Panc1 (cell line): ENCODE measurements around the gene HNRNPA2B1. TPM values are rescaled to one million over a fixed set of nuclear protein-coding genes. Genes with fewer than 3 reads are reported as not detected.

Source experiments
- ATAC-seq: fragments of 200-7000 bp; cut with Tn5 transposase; 2 replicates; pipeline ENCODE4 v1.9.1; 2020; ENCODE audit warnings: mild to moderate bottlenecking, moderate library complexity
- BruUV-seq: library from RNA; stranded (reverse); fragments of 400-500 nt; replicated peaks from 2 replicates; lab custom pipeline; 2021; lab: Mats Ljungman, UMichigan
- CTCF ChIA-PET: fragments of 300-600 bp; sonication (Branson Sonifier 250); formaldehyde crosslinking; loops from one replicate; lab custom pipeline; 2022; ENCODE audit warnings: antibody characterized with exemption; lab: Charles Lee
- POLR2A ChIA-PET: fragments of 300-600 bp; sonication (Branson Sonifier 250); formaldehyde crosslinking; loops from one replicate; lab custom pipeline; 2022; ENCODE audit warnings: antibody characterized with exemption; lab: Charles Lee
- DNase-seq: peaks from one replicate; pipeline ENCODE4 v3.0.0-alpha.2; 2010; ENCODE audit warnings: low read depth, low spot score
- H3K27ac ChIP-seq: 2 replicates; pipeline ENCODE4 v1.5.1; 2011; ENCODE audit warnings: mild to moderate bottlenecking, low read length, inconsistent platforms
- H3K27me3 ChIP-seq: fragments of 200-500 bp; sonication (Bioruptor generic); 2 replicates; pipeline ENCODE4 v1.6.0; 2014; ENCODE audit warnings: low read length, inconsistent platforms; ENCODE audit not compliant: control insufficient read depth, insufficient read depth
- H3K36me3 ChIP-seq: fragments of 200-500 bp; sonication (Bioruptor generic); 2 replicates; pipeline ENCODE4 v1.5.1; 2014; ENCODE audit warnings: inconsistent platforms, mild to moderate bottlenecking, low read length, moderate library complexity; ENCODE audit not compliant: control insufficient read depth, insufficient read depth
- H3K4me1 ChIP-seq: 2 replicates; pipeline ENCODE4 v1.5.1; 2011; ENCODE audit warnings: inconsistent platforms, mild to moderate bottlenecking, low read length, moderate library complexity; ENCODE audit not compliant: control insufficient read depth, insufficient read depth
- H3K4me3 ChIP-seq, 2 experiments: 2 replicates each; pipeline ENCODE4 v1.5.1; 2011 to 2012; ENCODE audit warnings: low read depth in 2 of 2, low read length in 2 of 2, mild to moderate bottlenecking in 2 of 2, inconsistent platforms in 1 of 2, moderate library complexity in 1 of 2
- H3K9me3 ChIP-seq: fragments of 200-500 bp; sonication (Bioruptor generic); 2 replicates; pipeline ENCODE4 v1.5.1; 2014; ENCODE audit warnings: low read depth, mild to moderate bottlenecking, inconsistent platforms, low read length, moderate library complexity; ENCODE audit not compliant: control insufficient read depth, insufficient read depth
- POLR2AphosphoS5 ChIP-seq: IDR thresholded peaks from 2 replicates; pipeline ENCODE4 v1.6.1; 2012; ENCODE audit warnings: mild to moderate bottlenecking, low read depth, low read length, moderate library complexity
- SIN3A ChIP-seq: IDR thresholded peaks from 2 replicates; pipeline ENCODE4 v1.6.1; 2012; ENCODE audit warnings: low read depth, mild to moderate bottlenecking, low read length, moderate library complexity, borderline replicate concordance; ENCODE audit not compliant: insufficient read depth
- TCF7L2 ChIP-seq: IDR thresholded peaks from 2 replicates; pipeline ENCODE4 v1.6.1; 2011; ENCODE audit warnings: mild to moderate bottlenecking, low read depth, low read length, inconsistent platforms
- in situ Hi-C: cut with HindIII; loops from 2 replicates; pipeline ENCODE4 v1.10.0; 2016; ENCODE audit warnings: low sequenced_read_pairs, low pct_unique_long_range_greater_than_20kb
- intact Hi-C: fragments of 100-400 bp; cut with micrococcal nuclease; formaldehyde crosslinking; loops from one replicate; pipeline ENCODE4 v1.10.0; 2022; ENCODE audit not compliant: unreplicated experiment
- total RNA-seq: library from RNA; stranded (reverse); gene quantifications from one replicate; pipeline ENCODE4 v1.2.1, GENCODE V29; 2021; ENCODE audit not compliant: unreplicated experiment
- TF ChIP-seq, protein P1 (sequence below), 2 experiments: IDR thresholded peaks; 2 replicates each; pipeline ENCODE4 v1.6.1; 2011 to 2012; ENCODE audit warnings: low read depth in 2 of 2, control low read depth in 1 of 2, low read length in 1 of 2, mild to moderate bottlenecking in 1 of 2, moderate library complexity in 1 of 2; ENCODE audit not compliant: insufficient read depth in 1 of 2
- TF ChIP-seq, protein P2 (sequence below): fragments of 450-650 bp; IDR thresholded peaks from 2 replicates; pipeline ENCODE4 v1.5.1; 2017; ENCODE audit warnings: mild to moderate bottlenecking

HNRNPA2B1 gene
- total RNA-seq, 1 experiment from 2014 or later, result 819 TPM

DNA sequence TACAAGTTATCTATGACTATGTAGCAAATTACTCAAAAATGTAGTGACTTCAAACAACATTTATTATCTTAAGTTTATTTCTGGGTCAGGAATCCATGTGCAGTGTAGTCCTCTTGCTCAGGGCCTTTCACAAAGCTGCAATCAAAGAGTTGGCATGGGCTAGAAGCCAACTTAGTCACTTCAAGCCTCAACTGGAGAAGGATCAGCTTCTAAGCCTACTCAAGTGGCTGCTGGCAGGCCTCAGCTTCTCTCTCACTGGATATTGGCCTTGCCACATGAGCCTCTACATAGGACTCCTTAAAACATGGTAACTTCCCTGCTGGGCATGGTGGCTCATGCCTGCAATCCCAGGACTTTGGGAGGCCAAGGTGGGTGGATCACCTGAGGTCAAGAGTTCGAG lies 53.5 kb downstream of the HNRNPA2B1 start:
- Histone ChIP-seq H3K27me3 (no peaks in the 10 kb centered on the region), H3K27ac (no peak overlapping the region), H3K36me3 (no peaks in the 10 kb centered on the region), H3K9me3 (no peaks in the 10 kb centered on the region), H3K4me3 (no peak overlapping the region), H3K4me1 (peaks cover 11% of the 10 kb centered on the region)
- ATAC-seq (no peak), DNase-seq (no peak)
- ChIA-PET POLR2A (interaction anchor here (0.5 to 0.6 kb wide), 2 partner anchors 48 to 447 kb away, joined by 4 to 7 read pairs; no protein-coding TSS in a partner anchor), CTCF (no interaction called here)
- in situ Hi-C loops (no loop called here), intact Hi-C loops (no loop called here)
- no TSS peak for BruUV-seq
- TF ChIP-seq SIN3A, result no peak
- no peak for TF ChIP-seq POLR2AphosphoS5
- no peak for TF ChIP-seq TCF7L2
- TF ChIP-seq, protein P1, sequence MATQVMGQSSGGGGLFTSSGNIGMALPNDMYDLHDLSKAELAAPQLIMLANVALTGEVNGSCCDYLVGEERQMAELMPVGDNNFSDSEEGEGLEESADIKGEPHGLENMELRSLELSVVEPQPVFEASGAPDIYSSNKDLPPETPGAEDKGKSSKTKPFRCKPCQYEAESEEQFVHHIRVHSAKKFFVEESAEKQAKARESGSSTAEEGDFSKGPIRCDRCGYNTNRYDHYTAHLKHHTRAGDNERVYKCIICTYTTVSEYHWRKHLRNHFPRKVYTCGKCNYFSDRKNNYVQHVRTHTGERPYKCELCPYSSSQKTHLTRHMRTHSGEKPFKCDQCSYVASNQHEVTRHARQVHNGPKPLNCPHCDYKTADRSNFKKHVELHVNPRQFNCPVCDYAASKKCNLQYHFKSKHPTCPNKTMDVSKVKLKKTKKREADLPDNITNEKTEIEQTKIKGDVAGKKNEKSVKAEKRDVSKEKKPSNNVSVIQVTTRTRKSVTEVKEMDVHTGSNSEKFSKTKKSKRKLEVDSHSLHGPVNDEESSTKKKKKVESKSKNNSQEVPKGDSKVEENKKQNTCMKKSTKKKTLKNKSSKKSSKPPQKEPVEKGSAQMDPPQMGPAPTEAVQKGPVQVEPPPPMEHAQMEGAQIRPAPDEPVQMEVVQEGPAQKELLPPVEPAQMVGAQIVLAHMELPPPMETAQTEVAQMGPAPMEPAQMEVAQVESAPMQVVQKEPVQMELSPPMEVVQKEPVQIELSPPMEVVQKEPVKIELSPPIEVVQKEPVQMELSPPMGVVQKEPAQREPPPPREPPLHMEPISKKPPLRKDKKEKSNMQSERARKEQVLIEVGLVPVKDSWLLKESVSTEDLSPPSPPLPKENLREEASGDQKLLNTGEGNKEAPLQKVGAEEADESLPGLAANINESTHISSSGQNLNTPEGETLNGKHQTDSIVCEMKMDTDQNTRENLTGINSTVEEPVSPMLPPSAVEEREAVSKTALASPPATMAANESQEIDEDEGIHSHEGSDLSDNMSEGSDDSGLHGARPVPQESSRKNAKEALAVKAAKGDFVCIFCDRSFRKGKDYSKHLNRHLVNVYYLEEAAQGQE (IDR thresholded peaks at IDR 0.05; ENCODE audit: insufficient read depth in 1 of 2, low read depth in 2 of 2, low read length in 1 of 2), result no peak
- TF ChIP-seq, protein P2, sequence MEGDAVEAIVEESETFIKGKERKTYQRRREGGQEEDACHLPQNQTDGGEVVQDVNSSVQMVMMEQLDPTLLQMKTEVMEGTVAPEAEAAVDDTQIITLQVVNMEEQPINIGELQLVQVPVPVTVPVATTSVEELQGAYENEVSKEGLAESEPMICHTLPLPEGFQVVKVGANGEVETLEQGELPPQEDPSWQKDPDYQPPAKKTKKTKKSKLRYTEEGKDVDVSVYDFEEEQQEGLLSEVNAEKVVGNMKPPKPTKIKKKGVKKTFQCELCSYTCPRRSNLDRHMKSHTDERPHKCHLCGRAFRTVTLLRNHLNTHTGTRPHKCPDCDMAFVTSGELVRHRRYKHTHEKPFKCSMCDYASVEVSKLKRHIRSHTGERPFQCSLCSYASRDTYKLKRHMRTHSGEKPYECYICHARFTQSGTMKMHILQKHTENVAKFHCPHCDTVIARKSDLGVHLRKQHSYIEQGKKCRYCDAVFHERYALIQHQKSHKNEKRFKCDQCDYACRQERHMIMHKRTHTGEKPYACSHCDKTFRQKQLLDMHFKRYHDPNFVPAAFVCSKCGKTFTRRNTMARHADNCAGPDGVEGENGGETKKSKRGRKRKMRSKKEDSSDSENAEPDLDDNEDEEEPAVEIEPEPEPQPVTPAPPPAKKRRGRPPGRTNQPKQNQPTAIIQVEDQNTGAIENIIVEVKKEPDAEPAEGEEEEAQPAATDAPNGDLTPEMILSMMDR, result no peak

GRCh38 chr7:26145238-26145637 lies 55.3 kb downstream of the HNRNPA2B1 start:
- CTCF ChIA-PET, result no interaction called here
- POLR2A ChIA-PET, result no interaction called here
- Histone ChIP-seq H3K9me3 (no peaks in the 10 kb centered on the region), H3K27me3 (no peaks in the 10 kb centered on the region), H3K36me3 (no peaks in the 10 kb centered on the region), H3K27ac (no peak overlapping the region), H3K4me3 (no peak overlapping the region), H3K4me1 (peaks cover 9% of the 10 kb centered on the region)
- in situ Hi-C loops (no loop called here), intact Hi-C loops (no loop called here)
- DNase-seq (no peak), ATAC-seq (no peak)
- TF ChIP-seq, protein P2, result no peak
- TF ChIP-seq TCF7L2 (no peak), POLR2AphosphoS5 (no peak), SIN3A (no peak)
- TF ChIP-seq, protein P1 (IDR thresholded peaks at IDR 0.05; ENCODE audit: insufficient read depth in 1 of 2, low read depth in 2 of 2, low read length in 1 of 2), result no peak
- BruUV-seq, result no TSS peak
